ENCODE measurements around the gene SDCCAG8.

SDCCAG8 gene

GRCh38 chr1:243474906-243475305, 219.1 kb downstream of the SDCCAG8 start:
- TF ChIP-seq CTCF (IDR thresholded peaks at IDR 0.05; ENCODE audit: low read depth, low read length, missing control alignments) = no peak
- no peaks in the 10 kb centered on the region for H3K27me3 ChIP-seq (replicated peaks)
- no peaks in the 10 kb centered on the region for H3K36me3 ChIP-seq (replicated peaks)
- in situ Hi-C loops (cut with HindIII; ENCODE audit: low pct_ligation_motif_present, low sequenced_read_pairs) = no loop called here
- H3K4me3 ChIP-seq (ENCODE audit: low read depth, low read length) = no peak overlapping the region
- no peak for DNase-seq
- H3K27ac ChIP-seq = no peak overlapping the region

- TF ChIP-seq CTCF (IDR thresholded peaks at IDR 0.05; ENCODE audit: low read depth, low read length, missing control alignments) = peak; percentile 68
- H3K27me3 ChIP-seq (replicated peaks) = no peaks in the 10 kb centered on the region
- no peak overlapping the region for H3K4me3 ChIP-seq (ENCODE audit: low read depth, low read length)
- H3K27ac ChIP-seq = no peak overlapping the region
- peak; percentile 53 for DNase-seq
- in situ Hi-C loops (cut with HindIII; ENCODE audit: low pct_ligation_motif_present, low sequenced_read_pairs) = no loop called here
- no peaks in the 10 kb centered on the region for H3K36me3 ChIP-seq (replicated peaks)
Measured at GRCh38 chr1:243475966-243476365, 220.1 kb downstream of the SDCCAG8 start.

- H3K27me3 ChIP-seq (replicated peaks) = no peaks in the 10 kb centered on the region
- TF ChIP-seq CTCF (IDR thresholded peaks at IDR 0.05; ENCODE audit: low read depth, low read length, missing control alignments) = no peak
- DNase-seq = no peak
- no peaks in the 10 kb centered on the region for H3K36me3 ChIP-seq (replicated peaks)
- in situ Hi-C loops (cut with HindIII; ENCODE audit: low pct_ligation_motif_present, low sequenced_read_pairs) = no loop called here
- no peak overlapping the region for H3K27ac ChIP-seq
- no peak overlapping the region for H3K4me3 ChIP-seq (ENCODE audit: low read depth, low read length)
Measured at GRCh38 chr1:243477731-243478290, 222.0 kb downstream of the SDCCAG8 start.

GRCh38 chr1:243481101-243481500, 225.3 kb downstream of the SDCCAG8 start:
- TF ChIP-seq CTCF (IDR thresholded peaks at IDR 0.05; ENCODE audit: low read depth, low read length, missing control alignments) = no peak
- in situ Hi-C loops (cut with HindIII; ENCODE audit: low pct_ligation_motif_present, low sequenced_read_pairs) = no loop called here
- Histone ChIP-seq H3K4me3 (ENCODE audit: low read depth, low read length) (no peak overlapping the region), H3K36me3 (replicated peaks) (peaks cover 2% of the 10 kb centered on the region), H3K27me3 (replicated peaks) (no peaks in the 10 kb centered on the region), H3K27ac (no peak overlapping the region)
- no peak for DNase-seq

- no peak for TF ChIP-seq CTCF (IDR thresholded peaks at IDR 0.05; ENCODE audit: low read depth, low read length, missing control alignments)
- H3K27ac ChIP-seq = no peak overlapping the region
- H3K27me3 ChIP-seq (replicated peaks) = no peaks in the 10 kb centered on the region
- in situ Hi-C loops (cut with HindIII; ENCODE audit: low pct_ligation_motif_present, low sequenced_read_pairs) = no loop called here
- H3K4me3 ChIP-seq (ENCODE audit: low read depth, low read length) = peak overlapping the region; percentile 54
- H3K36me3 ChIP-seq (replicated peaks) = peaks cover 2% of the 10 kb centered on the region
- peak; percentile 71 for DNase-seq
Measured at GRCh38 chr1:243482141-243483022, 226.5 kb downstream of the SDCCAG8 start.
